SKM-1 (cell line): ENCODE data around the gene SNX32.
A peak's percentile ranks its signal among the peaks of the same experiment; 100 is the strongest.

Experiments used
- DNase-seq: peaks from one replicate; lab custom pipeline; 2025; ENCODE audit not compliant: unreplicated experiment; lab: John Stamatoyannopoulos, UW

Gene SNX32

GRCh38 chr11:65865550-65866172, 31.9 kb downstream of the SNX32 start:
- no peak for DNase-seq

GRCh38 chr11:65866509-65867283, 32.9 kb downstream of the SNX32 start:
- DNase-seq = no peak

- no peak for DNase-seq
Observed at GRCh38 chr11:65867284-65868071, 33.7 kb downstream of the SNX32 start.

GRCh38 chr11:65868076-65868667, 34.4 kb downstream of the SNX32 start:
- no peak for DNase-seq

- DNase-seq = no peak
Observed at GRCh38 chr11:65868907-65869306, 35.1 kb downstream of the SNX32 start.

GRCh38 chr11:65869643-65870306, 36.0 kb downstream of the SNX32 start:
- DNase-seq = no peak

GRCh38 chr11:65870307-65870658, 36.5 kb downstream of the SNX32 start:
- DNase-seq = no peak

- DNase-seq = no peak
Observed at GRCh38 chr11:65870706-65871681, 37.2 kb downstream of the SNX32 start.

- no peak for DNase-seq
Observed at GRCh38 chr11:65871811-65872548, 38.2 kb downstream of the SNX32 start.

- no peak for DNase-seq
Observed at GRCh38 chr11:65872586-65873317, 39.0 kb downstream of the SNX32 start, which contains the start of gene EFEMP2. Gene EFEMP2, minus strand, starts transcription at chr11:65872800. Its CDS starts 446 bp downstream, at chr11:65872354.

- peak; percentile 81 for DNase-seq
Observed at GRCh38 chr11:65873318-65874156, 39.8 kb downstream of the SNX32 start.

GRCh38 chr11:65879617-65880016, 45.9 kb downstream of the SNX32 start, which contains the start of gene CTSW:
Gene CTSW, plus strand, starts transcription at chr11:65879837. Its CDS starts 18 bp downstream, at chr11:65879855.
- no peak for DNase-seq

GRCh38 chr11:65880027-65880426, 46.3 kb downstream of the SNX32 start:
- DNase-seq = no peak

- no peak for DNase-seq
Observed at GRCh38 chr11:65880844-65881421, 47.2 kb downstream of the SNX32 start.

GRCh38 chr11:65882120-65883057, 48.6 kb downstream of the SNX32 start:
- no peak for DNase-seq
